Tibial nerve (tissue), 3 donors: Measurements from ENCODE around the gene LRRC42.

Experiments
- POLR2A ChIP-seq, 2 donors: fragments of 450-650 bp; IDR thresholded peaks; one replicate each; pipeline ENCODE4 v1.6.1; 2017; ENCODE audit warnings: antibody characterized with exemption in 2 of 2, mild to moderate bottlenecking in 2 of 2, moderate library complexity in 2 of 2
- TF ChIP-seq, protein P1 (sequence below), 5 experiments: fragments of 200-600 bp in 3 of 5; fragments of 450-650 bp in 2 of 5; sonication (generic) in 3 of 5; IDR thresholded peaks; one replicate each; pipeline ENCODE4 v1.5.1; 2016 to 2019; ENCODE audit warnings: antibody characterized with exemption in 5 of 5, mild to moderate bottlenecking in 3 of 5, moderate library complexity in 2 of 5

- TF ChIP-seq, protein P1, sequence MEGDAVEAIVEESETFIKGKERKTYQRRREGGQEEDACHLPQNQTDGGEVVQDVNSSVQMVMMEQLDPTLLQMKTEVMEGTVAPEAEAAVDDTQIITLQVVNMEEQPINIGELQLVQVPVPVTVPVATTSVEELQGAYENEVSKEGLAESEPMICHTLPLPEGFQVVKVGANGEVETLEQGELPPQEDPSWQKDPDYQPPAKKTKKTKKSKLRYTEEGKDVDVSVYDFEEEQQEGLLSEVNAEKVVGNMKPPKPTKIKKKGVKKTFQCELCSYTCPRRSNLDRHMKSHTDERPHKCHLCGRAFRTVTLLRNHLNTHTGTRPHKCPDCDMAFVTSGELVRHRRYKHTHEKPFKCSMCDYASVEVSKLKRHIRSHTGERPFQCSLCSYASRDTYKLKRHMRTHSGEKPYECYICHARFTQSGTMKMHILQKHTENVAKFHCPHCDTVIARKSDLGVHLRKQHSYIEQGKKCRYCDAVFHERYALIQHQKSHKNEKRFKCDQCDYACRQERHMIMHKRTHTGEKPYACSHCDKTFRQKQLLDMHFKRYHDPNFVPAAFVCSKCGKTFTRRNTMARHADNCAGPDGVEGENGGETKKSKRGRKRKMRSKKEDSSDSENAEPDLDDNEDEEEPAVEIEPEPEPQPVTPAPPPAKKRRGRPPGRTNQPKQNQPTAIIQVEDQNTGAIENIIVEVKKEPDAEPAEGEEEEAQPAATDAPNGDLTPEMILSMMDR (IDR thresholded peaks at IDR 0.05): no peak
- TF ChIP-seq POLR2A (IDR thresholded peaks at IDR 0.05): no peak
Observed at GRCh38 chr1:53963460-53963859, 17.3 kb downstream of the LRRC42 start.
